ENCODE measurements around the gene BPIFB2.

DNA sequence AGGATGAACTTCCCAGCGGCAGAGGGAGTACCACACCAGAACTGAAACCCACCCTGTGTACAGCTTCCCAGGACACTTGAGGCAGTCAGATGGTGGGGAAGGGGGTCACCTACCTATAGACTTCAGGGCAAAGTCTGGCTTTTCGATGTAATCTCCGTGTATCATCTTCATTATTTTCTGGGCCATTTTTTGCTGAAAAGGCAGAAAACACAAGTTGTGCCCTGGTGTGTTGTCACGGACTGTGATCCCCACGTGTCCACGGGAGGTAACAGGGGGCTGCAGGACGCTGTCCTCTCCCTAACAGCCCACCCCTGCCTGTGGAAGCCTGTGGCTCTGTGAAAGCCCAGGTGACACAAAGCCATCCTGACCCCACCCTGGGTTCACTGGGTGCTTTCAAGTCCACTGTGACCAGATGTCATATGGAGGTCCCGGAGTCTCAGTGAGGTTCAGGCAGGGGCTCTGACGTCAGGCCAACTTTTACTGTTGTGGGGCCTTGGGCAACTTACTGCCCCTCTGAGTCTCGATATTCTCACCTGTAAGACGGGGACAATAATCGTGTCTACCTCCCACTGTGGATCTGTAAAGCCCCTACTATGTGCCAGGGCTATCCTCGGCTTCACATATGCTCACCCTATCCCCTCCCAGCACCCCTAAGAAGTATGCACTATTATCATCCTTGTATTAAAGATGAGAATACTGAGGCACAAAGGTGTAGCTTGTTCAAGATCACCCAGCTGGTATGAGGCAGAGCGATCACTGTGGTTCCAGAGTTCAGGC lies 17.8 kb upstream of the BPIFB2 start:
- TF ChIP-seq MAX (IDR thresholded peaks at IDR 0.05) = no peak
- TF ChIP-seq CREB1 (IDR thresholded peaks at IDR 0.05; ENCODE audit: low read depth) = no peak
- TF ChIP-seq TAF1 (IDR thresholded peaks at IDR 0.05; ENCODE audit: low read depth) = no peak
- no peak for TF ChIP-seq FOXM1 (IDR thresholded peaks at IDR 0.05; ENCODE audit: borderline replicate concordance, low read depth)
- no peak for TF ChIP-seq EP300 (IDR thresholded peaks at IDR 0.05; ENCODE audit: borderline replicate concordance)
- TF ChIP-seq RAD21 (IDR thresholded peaks at IDR 0.05; ENCODE audit: low read depth) = no peak
- TF ChIP-seq EGR1 (IDR thresholded peaks at IDR 0.05) = no peak
- no peak for TF ChIP-seq REST (IDR thresholded peaks at IDR 0.05; ENCODE audit: low read depth)
- no peak for TF ChIP-seq YY1 (IDR thresholded peaks at IDR 0.05; ENCODE audit: low read depth)
- no peak for TF ChIP-seq TEAD4 (IDR thresholded peaks at IDR 0.05)
- TF ChIP-seq TCF12 (IDR thresholded peaks at IDR 0.05; ENCODE audit: low read depth) = no peak
- TF ChIP-seq, protein P1, sequence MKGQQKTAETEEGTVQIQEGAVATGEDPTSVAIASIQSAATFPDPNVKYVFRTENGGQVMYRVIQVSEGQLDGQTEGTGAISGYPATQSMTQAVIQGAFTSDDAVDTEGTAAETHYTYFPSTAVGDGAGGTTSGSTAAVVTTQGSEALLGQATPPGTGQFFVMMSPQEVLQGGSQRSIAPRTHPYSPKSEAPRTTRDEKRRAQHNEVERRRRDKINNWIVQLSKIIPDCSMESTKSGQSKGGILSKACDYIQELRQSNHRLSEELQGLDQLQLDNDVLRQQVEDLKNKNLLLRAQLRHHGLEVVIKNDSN (IDR thresholded peaks at IDR 0.05) = no peak
- TF ChIP-seq CEBPB (IDR thresholded peaks at IDR 0.05) = no peak

Data from Ishikawa (cell line).